GM12878 (cell line): ENCODE measurements around the gene PRKCZ. TPM values are rescaled to one million over a fixed set of nuclear protein-coding genes. Genes with fewer than 3 reads are reported as not detected.

Source experiments
- ATAC-seq: fragments of 200-7000 bp; cut with Tn5 transposase; 3 replicates; pipeline ENCODE4 v1.9.1; 2020; ENCODE audit warnings: mild to moderate bottlenecking, moderate library complexity
- BruUV-seq: library from RNA; stranded (reverse); fragments of 400-500 nt; replicated peaks from 2 replicates; lab custom pipeline; 2021; lab: Mats Ljungman, UMichigan
- CTCF ChIA-PET: fragments of 300-600 bp; sonication (Branson Sonifier 250); formaldehyde crosslinking; extraction: SDS; loops from one replicate; lab custom pipeline; 2021; ENCODE audit warnings: inconsistent platforms; lab: Yijun Ruan, JAX
- POLR2A ChIA-PET: fragments of 350-600 bp; formaldehyde crosslinking; extraction: SDS; loops from one replicate; lab custom pipeline; 2021; ENCODE audit warnings: inconsistent platforms; lab: Charles Lee
- RAD21 ChIA-PET: fragments of 300-600 bp; sonication (Branson Sonifier 250); formaldehyde crosslinking; loops from one replicate; lab custom pipeline; 2023; ENCODE audit warnings: antibody characterized with exemption; ENCODE audit not compliant: unreplicated experiment; lab: Charles Lee
- SMC1A ChIA-PET: fragments of 300-600 bp; sonication (Branson Sonifier 250); formaldehyde crosslinking; loops from one replicate; lab custom pipeline; 2023; ENCODE audit not compliant: unreplicated experiment, uncharacterized antibody; lab: Charles Lee
- DNase-seq: peaks from one replicate; pipeline ENCODE4 v3.0.0-alpha.2; 2011; ENCODE audit warnings: low read depth, low spot score
- FAIRE-seq: peaks from 3 replicates; lab custom pipeline; 2011; peaks lifted over from hg19 to GRCh38; lab: Jason Lieb, UNC
- H2AFZ ChIP-seq: 2 replicates; pipeline ENCODE4 v1.6.0; 2011; ENCODE audit warnings: low read depth, low read length, control low read depth; ENCODE audit not compliant: control insufficient read depth
- H3K27ac ChIP-seq: 2 replicates; pipeline ENCODE4 v1.5.1; 2011; ENCODE audit warnings: control low read depth; ENCODE audit not compliant: control insufficient read depth, insufficient read depth
- H3K27me3 ChIP-seq, 2 experiments: replicated peaks in 1 of 2; 2 replicates each; pipeline versions ENCODE4 v1.6.0 to v1.6.1; 2011; ENCODE audit warnings: low read length in 1 of 2; ENCODE audit not compliant: control insufficient read depth in 2 of 2, insufficient read depth in 2 of 2
- H3K36me3 ChIP-seq, 2 experiments: 2 replicates each; pipeline ENCODE4 v1.5.1; 2011; ENCODE audit warnings: low read length in 1 of 2; ENCODE audit not compliant: control insufficient read depth in 2 of 2, insufficient read depth in 2 of 2
- H3K4me1 ChIP-seq: 2 replicates; pipeline ENCODE4 v1.6.1; 2011; ENCODE audit warnings: mild to moderate bottlenecking, low read length, moderate library complexity, mixed read lengths; ENCODE audit not compliant: control insufficient read depth, insufficient read depth
- H3K4me2 ChIP-seq: 2 replicates; pipeline ENCODE4 v1.6.0; 2011; ENCODE audit warnings: control low read depth; ENCODE audit not compliant: control insufficient read depth, insufficient read depth
- H3K4me3 ChIP-seq: fragments of 200-600 bp; sonication (generic); 2 replicates; pipeline ENCODE4 v1.5.1; 2016
- H3K79me2 ChIP-seq: 2 replicates; pipeline ENCODE4 v1.6.0; 2011; ENCODE audit warnings: low read length; ENCODE audit not compliant: control insufficient read depth, insufficient read depth
- H3K9ac ChIP-seq: 2 replicates; pipeline ENCODE4 v1.8.0; 2011; ENCODE audit warnings: low read length, control low read depth, mixed read lengths; ENCODE audit not compliant: control insufficient read depth, insufficient read depth
- H3K9me3 ChIP-seq: replicated peaks from 3 replicates; pipeline ENCODE4 v1.5.1; 2011; ENCODE audit warnings: mild to moderate bottlenecking, low read length; ENCODE audit not compliant: control insufficient read depth, insufficient read depth
- H4K20me1 ChIP-seq: 2 replicates; pipeline ENCODE4 v1.6.0; 2011; ENCODE audit not compliant: control insufficient read depth, insufficient read depth
- BMI1 ChIP-seq: fragments of 450-650 bp; IDR thresholded peaks from 2 replicates; pipeline ENCODE4 v1.6.1; 2016; ENCODE audit warnings: mild to moderate bottlenecking, moderate library complexity, borderline replicate concordance
- JUNB ChIP-seq: IDR thresholded peaks from 2 replicates; pipeline ENCODE4 v1.6.1; 2016; ENCODE audit warnings: antibody characterized with exemption, mild to moderate bottlenecking
- MTA3 ChIP-seq: IDR thresholded peaks from 2 replicates; pipeline ENCODE4 v1.6.1; 2012; ENCODE audit warnings: low read length, inconsistent platforms, borderline replicate concordance
- NKRF ChIP-seq: fragments of 450-650 bp; conservative IDR thresholded peaks from 2 replicates; pipeline ENCODE4 v1.6.1; 2017; ENCODE audit warnings: mild to moderate bottlenecking, moderate library complexity
- PBX3 ChIP-seq: IDR thresholded peaks from 2 replicates; pipeline ENCODE4 v1.6.1; 2011; ENCODE audit warnings: mild to moderate bottlenecking, low read depth, low read length, moderate library complexity; ENCODE audit not compliant: insufficient replicate concordance
- POLR2AphosphoS5 ChIP-seq: IDR thresholded peaks from 2 replicates; pipeline ENCODE4 v1.6.1; 2011; ENCODE audit warnings: mild to moderate bottlenecking, low read length, inconsistent platforms
- PRDM15 ChIP-seq: fragments of 450-650 bp; formaldehyde crosslinking; IDR thresholded peaks from 2 replicates; pipeline ENCODE4 v1.4.0; 2020; ENCODE audit warnings: mild to moderate bottlenecking, moderate library complexity
- ZNF217 ChIP-seq: fragments of 450-650 bp; IDR thresholded peaks from 2 replicates; pipeline ENCODE4 v1.6.1; 2017; ENCODE audit warnings: antibody characterized with exemption, mild to moderate bottlenecking
- ZNF592 ChIP-seq: fragments of 450-650 bp; IDR thresholded peaks from 2 replicates; pipeline ENCODE4 v1.6.1; 2017; ENCODE audit warnings: mild to moderate bottlenecking, moderate library complexity
- WGBS: methylation state at CpG from one replicate; pipeline ENCODE4 v1.1.6; 2016; ENCODE audit warnings: low lambda C conversion rate; ENCODE audit not compliant: insufficient replicate concordance, insufficient coverage; ENCODE audit errors: missing lambda C conversion rate; 5-methylcytosine and 5-hydroxymethylcytosine counted together
- in situ Hi-C: fragments of 300-500 bp; cut with MboI; formaldehyde crosslinking; loops from 9 replicates; pipeline ENCODE4 v1.14.3; 2018; ENCODE audit warnings: mixed read lengths
- intact Hi-C: fragments of 100-400 bp; cut with micrococcal nuclease; formaldehyde crosslinking; loops from one replicate; pipeline ENCODE4 v1.14.2; 2022; ENCODE audit not compliant: unreplicated experiment
- polyA plus RNA-seq, 11 experiments: library from polyadenylated mRNA; depleted of rRNA in 4 of 11; unstranded in 6 of 11; stranded (reverse) in 5 of 11; fragments of >200 nt; fragmentation: Nextera tagmentation in 4 of 11; fragmentation: Illumina TruSeq in 1 of 11; extraction: Ambion mirVana in 4 of 11; extraction: Trizol in 1 of 11; gene quantifications; 1 replicate in 1 of 11; 2 replicates in 10 of 11; pipeline versions ENCODE4 v1.2.1 to v1.2.3, GENCODE V29; 2011 to 2016; ENCODE audit warnings: inconsistent platforms in 2 of 11, missing spikeins in 2 of 11, low read depth in 1 of 11
- total RNA-seq, 4 experiments: library from RNA; depleted of rRNA in 3 of 4; stranded (reverse); fragments of >200 nt in 3 of 4; fragmentation: Illumina TruSeq in 1 of 4; extraction: Trizol in 1 of 4; gene quantifications; 2 replicates each; pipeline versions ENCODE4 v1.2.1 to v1.2.3, GENCODE V29; 2013 to 2021

Gene PRKCZ
- total and polyA plus RNA-seq, 10 of the 15 experiments (the other 5 are each of a cell fraction or from before 2014, with no cell fraction given): 0.05 to 1.9 (median 0.64) TPM; not detected in 1

GRCh38 chr1:2172551-2173146, 122.4 kb downstream of the PRKCZ start:
- no peak for ATAC-seq
- Histone ChIP-seq H3K4me1 (no peaks in the 10 kb centered on the region), H3K4me3 (no peak overlapping the region), H3K79me2 (no peaks in the 10 kb centered on the region), H3K9ac (no peak overlapping the region), H3K27me3 (no peaks in the 10 kb centered on the region), H3K9me3 (no peaks in the 10 kb centered on the region), H3K4me2 (no peak overlapping the region), H3K36me3 (no peaks in the 10 kb centered on the region), H3K27ac (no peak overlapping the region), H4K20me1 (no peaks in the 10 kb centered on the region), H2AFZ (no peak overlapping the region)
- in situ Hi-C loops (no loop called here), intact Hi-C loops (loop anchor here (5.0 kb wide), 1 partner anchor 210 kb away; no protein-coding TSS in a partner anchor)
- no TSS peak for BruUV-seq
- TF ChIP-seq BMI1 (no peak), JUNB (no peak), PBX3 (no peak), ZNF592 (no peak), PRDM15 (CRISPR knock-in tag) (no peak), NKRF (no peak), MTA3 (no peak), ZNF217 (no peak), POLR2AphosphoS5 (no peak)
- no peak for FAIRE-seq
- 75% methylated on average over 21 of the region's 33 CpGs for WGBS
- DNase-seq: no peak
- ChIA-PET CTCF (no interaction called here), POLR2A (no interaction called here), SMC1A (no interaction called here), RAD21 (no interaction called here)
